ENCODE data around the gene MARVELD1. TPM values are rescaled to one million over a fixed set of nuclear protein-coding genes. Genes with fewer than 3 reads are reported as not detected.

MARVELD1 gene
- total and polyA plus RNA-seq, 9 donors = 16.2 to 58.5 (median 40.2) TPM

DNA sequence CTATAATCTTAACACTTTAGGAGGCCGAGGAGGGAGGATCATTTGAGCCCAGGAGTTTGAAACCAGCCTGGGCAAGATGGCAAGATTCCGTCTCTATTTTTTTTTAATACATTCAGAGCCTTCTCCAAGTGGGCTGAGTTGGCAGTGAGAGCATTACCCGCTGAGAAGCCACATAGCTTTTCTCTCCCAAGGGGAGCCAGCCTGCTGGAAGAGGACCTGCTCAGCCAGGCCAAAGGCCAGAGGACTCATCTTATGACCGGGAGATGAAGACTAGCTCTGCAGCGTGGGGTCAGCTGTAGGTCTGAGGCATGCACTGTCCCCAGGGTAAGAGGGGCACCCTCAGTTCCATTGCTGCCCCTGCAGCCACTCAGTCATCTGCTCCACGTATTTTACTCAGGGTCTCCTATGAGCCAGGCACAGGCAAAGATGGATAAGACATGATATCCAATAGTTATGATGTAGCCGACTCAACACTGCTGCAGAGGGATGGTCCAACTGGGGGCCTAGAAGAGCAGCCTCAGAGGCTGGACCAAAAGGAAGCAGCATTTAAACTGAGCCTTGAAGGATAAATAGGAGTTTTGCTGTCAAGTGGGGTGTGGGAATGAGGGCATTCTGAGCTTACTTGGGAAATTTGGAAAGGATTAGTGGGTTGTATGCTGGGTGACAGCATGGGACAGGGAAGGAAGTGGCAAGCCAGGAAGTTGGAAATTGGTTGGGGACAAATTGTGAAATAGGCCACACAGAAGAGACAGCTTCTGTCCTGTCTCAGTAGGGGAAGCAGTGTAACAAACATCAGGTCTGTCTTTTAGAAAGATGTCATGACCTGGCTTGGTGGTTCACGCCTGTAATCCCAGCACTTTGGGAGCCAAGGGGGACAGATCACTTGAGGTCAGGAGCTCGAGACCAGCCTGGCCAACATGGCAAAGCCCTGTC is 1.6 kb upstream of the MARVELD1 start:
- Histone ChIP-seq H3K27me3 (no peaks in the 10 kb centered on the region), H3K27ac (peak overlapping the region in 1 of 2 donors; percentile 99), H3K36me3 (no peaks in the 10 kb centered on the region), H3K9me3 (no peaks in the 10 kb centered on the region), H3K4me3 (no peak overlapping the region), H3K4me1 (ENCODE audit: insufficient read depth) (peaks cover 10% of the 10 kb centered on the region)
- no peak for DNase-seq
- 77 to 82% (median 78%) methylated on average over 9 of the region's 9 CpGs for WGBS, 3 donors
- intact Hi-C loops (cut with DNase I) = no loop called here
- TF ChIP-seq, protein P1, sequence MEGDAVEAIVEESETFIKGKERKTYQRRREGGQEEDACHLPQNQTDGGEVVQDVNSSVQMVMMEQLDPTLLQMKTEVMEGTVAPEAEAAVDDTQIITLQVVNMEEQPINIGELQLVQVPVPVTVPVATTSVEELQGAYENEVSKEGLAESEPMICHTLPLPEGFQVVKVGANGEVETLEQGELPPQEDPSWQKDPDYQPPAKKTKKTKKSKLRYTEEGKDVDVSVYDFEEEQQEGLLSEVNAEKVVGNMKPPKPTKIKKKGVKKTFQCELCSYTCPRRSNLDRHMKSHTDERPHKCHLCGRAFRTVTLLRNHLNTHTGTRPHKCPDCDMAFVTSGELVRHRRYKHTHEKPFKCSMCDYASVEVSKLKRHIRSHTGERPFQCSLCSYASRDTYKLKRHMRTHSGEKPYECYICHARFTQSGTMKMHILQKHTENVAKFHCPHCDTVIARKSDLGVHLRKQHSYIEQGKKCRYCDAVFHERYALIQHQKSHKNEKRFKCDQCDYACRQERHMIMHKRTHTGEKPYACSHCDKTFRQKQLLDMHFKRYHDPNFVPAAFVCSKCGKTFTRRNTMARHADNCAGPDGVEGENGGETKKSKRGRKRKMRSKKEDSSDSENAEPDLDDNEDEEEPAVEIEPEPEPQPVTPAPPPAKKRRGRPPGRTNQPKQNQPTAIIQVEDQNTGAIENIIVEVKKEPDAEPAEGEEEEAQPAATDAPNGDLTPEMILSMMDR (IDR thresholded peaks at IDR 0.05) = no peak
- TF ChIP-seq POLR2A (IDR thresholded peaks at IDR 0.05) (no peak), EP300 (IDR thresholded peaks at IDR 0.05) (no peak)

DNA sequence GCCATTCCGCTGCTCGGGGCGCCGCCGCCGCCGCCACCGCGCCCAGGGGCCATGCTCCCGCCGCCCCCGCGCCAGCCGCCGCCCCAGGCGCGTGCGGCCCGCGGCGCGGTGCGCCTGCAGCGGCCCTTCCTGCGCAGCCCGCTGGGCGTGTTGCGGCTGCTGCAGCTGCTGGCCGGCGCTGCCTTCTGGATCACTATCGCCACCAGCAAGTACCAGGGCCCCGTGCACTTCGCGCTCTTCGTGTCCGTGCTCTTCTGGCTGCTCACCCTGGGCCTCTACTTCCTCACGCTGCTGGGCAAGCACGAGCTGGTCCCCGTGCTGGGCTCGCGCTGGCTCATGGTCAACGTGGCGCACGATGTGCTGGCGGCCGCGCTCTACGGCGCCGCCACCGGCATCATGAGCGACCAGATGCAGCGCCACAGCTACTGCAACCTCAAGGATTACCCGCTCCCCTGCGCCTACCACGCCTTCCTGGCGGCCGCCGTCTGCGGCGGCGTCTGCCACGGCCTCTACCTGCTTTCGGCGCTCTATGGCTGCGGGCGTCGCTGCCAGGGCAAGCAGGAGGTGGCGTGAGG is 383 bp downstream of the MARVELD1 start:
- Histone ChIP-seq H3K27me3 (no peaks in the 10 kb centered on the region), H3K36me3 (no peaks in the 10 kb centered on the region), H3K4me3 (peak overlapping the region; percentile 94), H3K9me3 (no peaks in the 10 kb centered on the region), H3K4me1 (ENCODE audit: insufficient read depth) (peaks cover 12% of the 10 kb centered on the region), H3K27ac (peak overlapping the region; percentile 98 to 99)
- TF ChIP-seq EP300 (IDR thresholded peaks at IDR 0.05) = no peak
- no peak for TF ChIP-seq POLR2A (IDR thresholded peaks at IDR 0.05)
- TF ChIP-seq, protein P1 (IDR thresholded peaks at IDR 0.05) = peak in 2 of 3 donors; percentile 15 to 34
- 0 to 1% (median 1%) methylated on average over 9 to 67 of the region's 69 CpGs for WGBS, 3 donors
- peak; percentile 70 to 84 (median 79) for DNase-seq
- intact Hi-C loops (cut with DNase I) = no loop called here

DNA sequence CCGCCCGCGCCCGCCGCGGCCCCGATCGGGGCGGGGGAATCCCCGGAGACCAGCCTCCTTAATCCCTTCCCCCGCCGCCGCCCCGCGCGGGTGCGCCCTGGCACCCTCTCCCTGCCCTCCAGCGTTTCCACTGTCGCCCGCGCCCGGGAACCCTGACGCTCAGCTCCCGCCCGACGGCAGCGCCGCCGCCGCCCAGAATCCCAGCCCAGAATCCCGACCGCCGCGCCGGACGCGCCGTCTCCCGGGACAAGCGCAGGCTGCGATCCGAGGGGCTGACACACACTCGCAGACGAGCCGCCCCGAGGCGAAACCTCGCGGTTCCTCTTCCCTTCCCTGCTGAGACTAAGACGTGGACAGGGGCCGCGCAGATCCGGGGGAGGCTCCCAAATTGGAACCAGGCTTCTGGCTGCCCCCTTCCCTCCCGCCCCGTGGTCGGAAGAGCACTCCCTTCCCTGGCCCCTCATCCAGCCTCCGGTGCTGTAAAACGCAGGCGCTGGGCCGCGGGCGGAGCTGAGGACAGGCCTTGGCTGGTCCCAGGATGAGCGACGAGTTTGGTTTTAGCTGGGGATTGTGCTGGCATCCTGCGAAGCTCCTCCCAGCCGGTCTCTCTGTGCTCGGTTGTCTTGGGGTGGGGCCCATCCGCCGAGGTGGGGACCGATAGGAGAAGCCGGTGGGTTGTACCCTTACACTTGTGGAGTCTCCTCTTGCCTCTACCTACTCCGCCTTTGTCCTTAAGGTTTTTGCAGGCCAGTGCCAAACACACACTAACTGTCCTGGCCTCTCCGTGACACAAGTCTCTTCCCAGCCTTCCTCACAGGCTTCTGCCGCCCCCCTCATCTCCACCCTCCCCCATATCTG is 1.1 kb downstream of the MARVELD1 start:
- 1 to 2% (median 1%) methylated on average over 43 to 74 of the region's 74 CpGs for WGBS, 3 donors
- TF ChIP-seq, protein P1 (IDR thresholded peaks at IDR 0.05) = no peak
- TF ChIP-seq EP300 (IDR thresholded peaks at IDR 0.05) (no peak), POLR2A (IDR thresholded peaks at IDR 0.05) (peak; percentile 66)
- peak overlapping the region; percentile 98 to 99 for H3K27ac ChIP-seq
- no peaks in the 10 kb centered on the region for H3K9me3 ChIP-seq
- no peaks in the 10 kb centered on the region for H3K27me3 ChIP-seq
- peak; percentile 83 to 87 (median 85) for DNase-seq
- peak overlapping the region; percentile 94 for H3K4me3 ChIP-seq
- no peaks in the 10 kb centered on the region for H3K36me3 ChIP-seq
- intact Hi-C loops (cut with DNase I) = no loop called here
- peaks cover 11% of the 10 kb centered on the region for H3K4me1 ChIP-seq (ENCODE audit: insufficient read depth)

DNA sequence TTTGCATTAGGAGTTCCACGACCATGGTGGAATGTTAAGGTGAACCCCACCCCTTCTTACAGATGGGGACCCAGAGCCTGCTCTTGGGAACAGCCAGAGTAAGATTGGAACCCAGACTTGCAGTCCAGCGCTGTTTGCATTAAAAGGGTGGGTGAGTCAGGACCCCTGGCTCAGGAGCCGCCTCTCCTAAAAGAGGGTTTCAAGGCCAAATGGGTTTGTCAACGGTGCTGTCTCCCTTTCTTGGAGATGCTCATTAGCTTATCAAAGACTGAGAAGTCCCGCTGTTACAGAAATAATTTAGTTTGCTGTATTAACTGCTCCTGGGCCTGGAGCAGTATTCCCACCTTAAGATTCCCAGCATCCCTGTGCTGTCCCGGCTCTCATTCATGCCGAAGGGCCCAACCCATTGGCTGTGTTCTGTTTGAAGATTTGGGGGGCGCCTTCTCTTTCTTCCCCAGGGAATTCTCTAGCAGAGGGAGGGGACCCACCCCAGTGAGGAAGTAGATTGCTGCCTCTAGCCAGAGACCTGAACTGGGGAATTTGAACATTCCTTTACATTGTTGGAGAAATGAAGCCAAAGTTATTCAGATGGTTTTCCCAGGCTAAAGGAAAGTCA is 1.8 kb downstream of the MARVELD1 start:
- H3K36me3 ChIP-seq = no peaks in the 10 kb centered on the region
- intact Hi-C loops (cut with DNase I) = no loop called here
- TF ChIP-seq, protein P1 (IDR thresholded peaks at IDR 0.05) = no peak
- TF ChIP-seq EP300 (IDR thresholded peaks at IDR 0.05) (no peak), POLR2A (IDR thresholded peaks at IDR 0.05) (no peak)
- peak overlapping the region; percentile 94 for H3K4me3 ChIP-seq
- peak in 1 of 5 donors; percentile 23 for DNase-seq
- H3K4me1 ChIP-seq (ENCODE audit: insufficient read depth) = peaks cover 9% of the 10 kb centered on the region
- WGBS, 3 donors = 18 to 22% (median 22%) methylated on average over 8 of the region's 8 CpGs
- H3K27ac ChIP-seq = peak overlapping the region; percentile 98 to 99
- no peaks in the 10 kb centered on the region for H3K9me3 ChIP-seq
- no peaks in the 10 kb centered on the region for H3K27me3 ChIP-seq

Measured in ovary (tissue), 9 donors.